Middle frontal gyrus (tissue), 1 donor: ENCODE results near the gene SLCO1B1.

Experiments
- DNase-seq: peaks from one replicate; pipeline ENCODE4 v3.0.0-alpha.2; 2015; ENCODE audit warnings: low spot score; ENCODE audit errors: extremely low spot score

Gene SLCO1B1

GRCh38 chr12:21220266-21220665, 89.3 kb downstream of the SLCO1B1 start:
- no peak for DNase-seq

GRCh38 chr12:21221072-21221471, 90.1 kb downstream of the SLCO1B1 start:
- DNase-seq = no peak

GRCh38 chr12:21221778-21222177, 90.8 kb downstream of the SLCO1B1 start:
- DNase-seq = no peak

DNA sequence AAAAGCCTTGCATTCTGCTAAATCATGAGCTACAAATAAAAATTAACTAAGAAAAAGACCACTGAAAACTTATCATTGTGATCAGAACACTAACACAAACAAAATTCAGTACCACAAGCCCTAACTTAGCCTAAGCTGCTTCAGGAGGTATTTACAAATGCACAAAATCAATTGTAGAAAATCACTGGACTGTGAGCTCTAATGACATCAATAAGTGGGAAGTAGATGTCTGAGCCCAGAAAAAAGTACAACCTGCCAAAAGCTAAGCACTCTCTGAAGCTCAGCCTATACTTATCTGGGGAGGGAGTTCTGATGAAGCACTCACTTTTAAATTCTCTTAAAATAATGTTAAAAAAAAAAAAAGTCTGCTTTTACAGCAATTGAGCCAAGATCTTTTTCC, 92.9 kb downstream of the SLCO1B1 start:
- DNase-seq = no peak

DNA sequence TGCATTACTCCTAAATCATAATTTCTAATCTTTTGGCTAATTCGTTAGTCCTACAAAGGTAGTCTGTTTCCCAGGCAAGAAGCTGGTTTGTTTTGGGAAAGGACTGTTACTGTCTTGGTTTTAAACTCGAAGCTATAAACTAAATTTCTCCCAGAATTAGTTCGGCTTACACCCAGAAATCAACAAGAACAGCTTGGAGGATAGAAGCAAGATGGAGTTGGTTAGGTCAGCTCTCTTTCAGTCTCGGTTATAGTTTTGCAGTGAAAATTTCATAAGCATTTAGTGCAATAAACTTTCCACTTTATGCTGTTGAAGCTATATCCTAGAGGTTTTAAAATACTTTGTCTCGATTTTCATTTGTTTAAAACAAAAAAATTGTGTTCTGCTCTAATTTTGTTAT, 103.4 kb downstream of the SLCO1B1 start:
- DNase-seq = no peak

- no peak for DNase-seq
Observed at GRCh38 chr12:21239866-21240265, 108.9 kb downstream of the SLCO1B1 start.

DNA sequence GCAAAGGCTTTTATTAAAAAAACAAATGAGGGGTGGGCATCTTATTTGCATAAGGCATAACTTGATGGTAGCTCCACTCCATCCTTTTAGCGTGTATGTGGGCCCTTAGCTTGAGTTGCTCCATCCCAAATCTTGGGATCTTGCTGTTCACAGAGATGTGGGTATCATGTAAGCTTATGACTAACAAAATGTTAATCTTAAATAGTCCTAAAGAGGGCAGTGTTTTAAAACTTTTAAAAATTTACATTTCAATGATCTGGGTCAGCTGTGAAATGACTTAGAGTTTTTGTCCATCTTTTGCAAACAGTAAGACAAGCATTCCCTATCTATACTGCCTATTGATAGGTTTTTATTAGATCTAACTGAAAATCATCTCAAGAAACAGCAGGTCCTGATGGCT, 117.7 kb downstream of the SLCO1B1 start:
- DNase-seq = no peak

DNA sequence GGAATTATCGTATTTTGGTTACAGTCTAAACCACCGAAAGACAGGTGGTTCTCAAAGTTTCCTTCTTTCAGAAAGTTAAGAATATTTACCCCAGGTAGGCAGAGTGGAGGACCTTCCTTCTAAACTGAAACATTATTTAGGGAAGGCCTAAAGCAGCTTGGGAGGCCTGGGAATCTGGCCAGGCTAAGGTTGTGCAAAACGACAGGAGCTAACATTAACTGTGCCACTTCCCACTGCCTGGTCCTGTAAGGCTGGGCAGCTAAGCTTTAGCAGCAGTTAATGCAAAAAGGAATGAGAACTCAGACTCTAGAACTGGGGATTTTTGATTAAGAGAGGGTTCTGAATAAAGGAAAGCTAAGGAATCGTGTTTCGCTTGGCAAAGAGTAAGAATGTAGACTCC, 121.1 kb downstream of the SLCO1B1 start:
- DNase-seq = no peak

GRCh38 chr12:21257172-21257571, 126.2 kb downstream of the SLCO1B1 start:
- DNase-seq = no peak

DNA sequence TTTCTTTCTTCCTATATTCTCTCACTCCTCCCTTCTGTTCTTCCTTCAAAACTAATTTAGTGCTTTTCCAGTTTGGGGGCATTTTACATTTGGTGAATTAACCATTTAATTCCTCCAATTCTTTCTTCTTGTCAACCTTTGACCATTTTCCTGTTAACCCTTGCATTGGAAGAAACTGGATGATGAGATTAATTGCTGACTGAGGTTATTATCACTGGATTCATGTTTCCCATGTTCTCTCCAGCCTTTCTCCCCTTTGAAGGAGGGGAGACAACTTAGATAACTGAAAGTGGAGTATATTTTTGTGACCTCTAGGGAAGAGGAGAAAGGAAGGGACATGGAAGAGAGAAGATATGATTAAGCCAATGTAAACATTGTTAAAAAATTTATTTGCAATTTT, 133.2 kb downstream of the SLCO1B1 start:
- no peak for DNase-seq

DNA sequence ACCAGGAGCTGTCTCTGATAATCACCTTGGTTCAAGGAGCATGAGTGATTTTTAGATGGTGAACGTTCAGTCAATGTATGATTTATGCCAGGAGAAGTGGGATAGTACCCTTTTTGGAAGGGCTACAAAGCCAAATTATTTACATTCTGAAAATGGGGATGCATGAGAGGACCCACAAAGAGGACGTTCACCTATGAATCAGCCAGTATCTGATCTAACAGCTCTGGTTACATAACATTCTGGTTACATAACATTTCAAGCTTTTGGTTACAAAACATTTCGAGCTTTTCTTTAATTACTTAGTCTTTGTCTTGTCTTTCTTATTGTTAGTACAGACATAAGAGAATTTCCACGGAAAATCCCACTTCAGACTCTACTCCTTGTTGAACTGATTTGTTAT, 134.9 kb downstream of the SLCO1B1 start:
- DNase-seq = no peak

- DNase-seq = no peak
Observed at GRCh38 chr12:21276826-21277225, 145.8 kb downstream of the SLCO1B1 start.
